ENCODE data around the gene TUT7.

DNA sequence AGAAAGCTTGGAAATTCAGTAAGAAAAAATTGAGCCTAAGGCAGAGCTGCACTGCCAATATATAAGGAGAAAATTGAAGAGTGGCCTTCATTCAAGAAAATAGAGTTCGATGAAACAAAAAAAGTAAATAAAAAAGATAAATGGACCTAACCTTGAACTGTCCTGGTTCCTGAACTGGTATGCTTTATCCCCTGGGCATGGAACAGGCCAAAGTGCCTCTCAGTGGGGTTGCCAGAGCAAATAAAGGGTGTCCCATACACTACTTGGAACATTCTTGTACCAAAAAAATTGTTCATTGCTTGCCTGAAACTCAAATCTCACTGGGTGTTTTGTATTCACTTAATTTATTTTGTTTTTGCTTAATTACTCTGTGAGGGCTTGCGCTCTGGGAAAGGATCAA, 42.2 kb upstream of the TUT7 start:
- TF ChIP-seq, protein P1, sequence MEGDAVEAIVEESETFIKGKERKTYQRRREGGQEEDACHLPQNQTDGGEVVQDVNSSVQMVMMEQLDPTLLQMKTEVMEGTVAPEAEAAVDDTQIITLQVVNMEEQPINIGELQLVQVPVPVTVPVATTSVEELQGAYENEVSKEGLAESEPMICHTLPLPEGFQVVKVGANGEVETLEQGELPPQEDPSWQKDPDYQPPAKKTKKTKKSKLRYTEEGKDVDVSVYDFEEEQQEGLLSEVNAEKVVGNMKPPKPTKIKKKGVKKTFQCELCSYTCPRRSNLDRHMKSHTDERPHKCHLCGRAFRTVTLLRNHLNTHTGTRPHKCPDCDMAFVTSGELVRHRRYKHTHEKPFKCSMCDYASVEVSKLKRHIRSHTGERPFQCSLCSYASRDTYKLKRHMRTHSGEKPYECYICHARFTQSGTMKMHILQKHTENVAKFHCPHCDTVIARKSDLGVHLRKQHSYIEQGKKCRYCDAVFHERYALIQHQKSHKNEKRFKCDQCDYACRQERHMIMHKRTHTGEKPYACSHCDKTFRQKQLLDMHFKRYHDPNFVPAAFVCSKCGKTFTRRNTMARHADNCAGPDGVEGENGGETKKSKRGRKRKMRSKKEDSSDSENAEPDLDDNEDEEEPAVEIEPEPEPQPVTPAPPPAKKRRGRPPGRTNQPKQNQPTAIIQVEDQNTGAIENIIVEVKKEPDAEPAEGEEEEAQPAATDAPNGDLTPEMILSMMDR (IDR thresholded peaks at IDR 0.05): no peak
- TF ChIP-seq POLR2A (IDR thresholded peaks at IDR 0.05): no peak
